ENCODE data around the gene PRDM10. TPM values are rescaled to one million over a fixed set of nuclear protein-coding genes. Genes with fewer than 3 reads are reported as not detected.
"Not testable (repeated sequence)": the region's sequence is repeated elsewhere in the genome, so short reads cannot be mapped to it uniquely, and the experiment has no call there.

PRDM10 gene
- total RNA-seq, 2 experiments from 2014 or later = 13.9 to 15.2 TPM

- ChIA-PET POLR2A (no interaction called here), CTCF (interaction anchor here (0.6 to 0.8 kb wide), 2 partner anchors 381 to 499 kb away, joined by 3 read pairs; partner anchors contain the start of gene ADAMTS8)
Observed at GRCh38 chr11:129929721-129930120, 72.9 kb downstream of the PRDM10 start.

GRCh38 chr11:129928923-129929692, 73.5 kb downstream of the PRDM10 start:
- CTCF ChIA-PET = no interaction called here
- POLR2A ChIA-PET = no interaction called here

GRCh38 chr11:129922674-129923073, 80.0 kb downstream of the PRDM10 start:
- ChIA-PET POLR2A (no interaction called here), CTCF (interaction anchor here (1.3 to 4.4 kb wide), 5 partner anchors 10 to 214 kb away, joined by 3 to 54 read pairs (median 5); no protein-coding TSS in a partner anchor)

- POLR2A ChIA-PET = no interaction called here
- CTCF ChIA-PET = no interaction called here
Observed at GRCh38 chr11:129918361-129918760, 84.3 kb downstream of the PRDM10 start.

GRCh38 chr11:129917231-129917630, 85.4 kb downstream of the PRDM10 start:
- CTCF ChIA-PET = no interaction called here
- POLR2A ChIA-PET = no interaction called here

- ChIA-PET CTCF (no interaction called here), POLR2A (interaction anchor here (0.6 kb wide), 1 partner anchor 547 kb away, joined by 7 read pairs; no protein-coding TSS in a partner anchor)
Observed at GRCh38 chr11:129911298-129911697, 91.3 kb downstream of the PRDM10 start.

GRCh38 chr11:129910360-129910759, 92.3 kb downstream of the PRDM10 start:
- POLR2A ChIA-PET = no interaction called here
- CTCF ChIA-PET = interaction anchor here (1.1 kb wide), 1 partner anchor 222 kb away, joined by 3 read pairs; no protein-coding TSS in a partner anchor

- ChIA-PET CTCF (no interaction called here), POLR2A (no interaction called here)
Observed at GRCh38 chr11:129905402-129905801, 97.2 kb downstream of the PRDM10 start.

- ChIA-PET POLR2A (no interaction called here), CTCF (interaction anchor here (1.5 kb wide), 1 partner anchor 235 kb away, joined by 5 read pairs; no protein-coding TSS in a partner anchor)
Observed at GRCh38 chr11:129896062-129896461, 106.6 kb downstream of the PRDM10 start.

- ChIA-PET CTCF (interaction anchor here (1.5 kb wide), 1 partner anchor 235 kb away, joined by 5 read pairs; no protein-coding TSS in a partner anchor), POLR2A (no interaction called here)
Observed at GRCh38 chr11:129895126-129896041, 107.3 kb downstream of the PRDM10 start, which contains the start of gene NFRKB. TSS of gene NFRKB (minus strand) at chr11:129895578. CDS start at chr11:129892849, 2,729 bp downstream.

GRCh38 chr11:129894278-129895125, 108.1 kb downstream of the PRDM10 start:
- POLR2A ChIA-PET = no interaction called here

GRCh38 chr11:129888451-129888850, 114.2 kb downstream of the PRDM10 start:
- ChIA-PET CTCF (no interaction called here), POLR2A (no interaction called here)

More at GRCh38 chr11:129894278-129895125, 108.1 kb downstream of the PRDM10 start:
- CTCF ChIA-PET = interaction anchor here (0.9 to 1.5 kb wide), 3 partner anchors 108 to 257 kb away, joined by 3 to 5 read pairs (median 3); partner anchors contain the start of gene PRDM10

- ChIA-PET CTCF (no interaction called here), POLR2A (no interaction called here)
Observed at GRCh38 chr11:129885381-129885780, 117.3 kb downstream of the PRDM10 start.

- ChIA-PET CTCF (no interaction called here), POLR2A (no interaction called here)
Observed at GRCh38 chr11:129884581-129884980, 118.1 kb downstream of the PRDM10 start.

GRCh38 chr11:129881570-129882170, 121.0 kb downstream of the PRDM10 start:
- ChIA-PET POLR2A (no interaction called here), CTCF (no interaction called here)

- CTCF ChIA-PET = no interaction called here
- POLR2A ChIA-PET = no interaction called here
Observed at GRCh38 chr11:129880311-129880710, 122.3 kb downstream of the PRDM10 start.

- CTCF ChIA-PET = no interaction called here
- POLR2A ChIA-PET = no interaction called here
Observed at GRCh38 chr11:129871914-129872313, 130.7 kb downstream of the PRDM10 start.

- POLR2A ChIA-PET, CTCF ChIA-PET: not testable (repeated sequence)
Observed at GRCh38 chr11:129868626-129869025, 134.0 kb downstream of the PRDM10 start.

GRCh38 chr11:129866311-129866710, 136.3 kb downstream of the PRDM10 start:
- ChIA-PET CTCF (no interaction called here), POLR2A (no interaction called here)

All from activated CD8-positive, alpha-beta memory T cell treated with anti-CD3 and anti-CD28 coated beads for 36 hours (primary cell).